Skeletal muscle satellite cell (primary cell): Measurements from ENCODE around the gene GMDS.

ENCODE experiments used
- H3K27me3 ChIP-seq: 2 replicates; pipeline ENCODE4 v1.7.0; 2013; ENCODE audit warnings: low read length; ENCODE audit not compliant: control insufficient read depth, insufficient read depth
- H3K36me3 ChIP-seq: 2 replicates; pipeline ENCODE4 v1.7.0; 2013; ENCODE audit warnings: mild to moderate bottlenecking, control low read depth, low read length; ENCODE audit not compliant: insufficient read depth
- H3K4me1 ChIP-seq: 2 replicates; pipeline ENCODE4 v1.7.0; 2013; ENCODE audit warnings: low read length; ENCODE audit not compliant: control insufficient read depth, insufficient read depth
- H3K4me2 ChIP-seq: 2 replicates; pipeline ENCODE4 v1.7.0; 2013; ENCODE audit warnings: mild to moderate bottlenecking, low read length
- H3K4me3 ChIP-seq: 2 replicates; pipeline ENCODE4 v1.7.0; 2013; ENCODE audit warnings: low read length
- H3K9ac ChIP-seq: 2 replicates; pipeline ENCODE4 v1.7.0; 2013; ENCODE audit warnings: mild to moderate bottlenecking, low read depth, low read length, moderate library complexity
- H3K9me3 ChIP-seq: replicated peaks from 2 replicates; pipeline ENCODE4 v1.7.0; 2013; ENCODE audit warnings: mild to moderate bottlenecking, control low read depth, low read length

GMDS gene

DNA sequence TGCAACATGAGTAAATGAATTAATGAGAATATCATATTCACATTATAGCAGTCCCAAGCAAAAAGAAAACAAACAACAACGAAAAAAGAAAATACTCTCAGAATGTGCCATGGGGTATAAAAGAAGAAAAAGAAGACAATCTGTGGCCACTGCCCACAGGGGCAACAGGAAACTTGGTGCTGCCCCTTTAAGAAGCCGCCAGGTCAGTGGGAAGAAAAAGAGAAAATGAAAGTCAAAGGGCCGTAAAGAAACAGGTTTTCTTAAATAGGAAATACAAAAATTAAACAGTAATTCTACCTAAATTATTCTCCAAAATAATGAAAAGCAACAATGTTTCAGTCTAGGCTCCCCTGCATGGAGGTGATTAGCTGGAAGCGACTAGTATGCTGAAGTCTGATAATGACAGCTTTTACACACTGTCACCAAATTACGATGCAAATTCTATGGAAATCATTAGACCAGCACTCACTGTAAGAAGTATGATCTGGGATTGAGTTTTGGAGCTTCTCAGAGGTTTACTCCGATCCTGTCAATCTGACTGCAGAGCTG is 23.6 kb downstream of the GMDS start:
- no peak overlapping the region for H3K4me3 ChIP-seq
- no peak overlapping the region for H3K9ac ChIP-seq
- no peaks in the 10 kb centered on the region for H3K36me3 ChIP-seq

DNA sequence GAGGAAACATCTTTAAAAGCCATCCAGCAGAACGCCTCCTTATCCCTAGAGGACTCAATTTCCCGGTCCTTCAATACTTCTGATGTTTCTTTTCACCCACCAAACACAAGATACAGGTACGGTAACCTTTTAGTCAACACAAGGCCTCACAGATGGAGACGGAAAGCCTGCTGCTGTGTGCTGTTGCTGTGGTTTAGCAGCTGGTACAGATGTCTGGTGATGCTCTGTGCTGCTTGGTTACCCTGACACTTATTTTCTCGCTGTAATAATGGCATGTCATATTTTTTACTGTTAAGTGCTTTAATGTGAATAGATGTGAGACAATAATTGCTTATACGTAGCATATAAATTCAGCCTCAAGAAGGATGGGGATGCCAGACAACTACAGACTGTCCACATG is 25.3 kb downstream of the GMDS start:
- H3K4me1 ChIP-seq = peaks cover 4% of the 10 kb centered on the region
- H3K36me3 ChIP-seq = no peaks in the 10 kb centered on the region
- H3K27me3 ChIP-seq = no peaks in the 10 kb centered on the region
- no peak overlapping the region for H3K9ac ChIP-seq
- H3K4me2 ChIP-seq = no peak overlapping the region
- no peaks in the 10 kb centered on the region for H3K9me3 ChIP-seq
- no peak overlapping the region for H3K4me3 ChIP-seq

More for the DNA sequence above, 23.6 kb downstream of the GMDS start:
- H3K9me3 ChIP-seq = no peaks in the 10 kb centered on the region
- H3K4me1 ChIP-seq = peaks cover 11% of the 10 kb centered on the region
- no peaks in the 10 kb centered on the region for H3K27me3 ChIP-seq
- H3K4me2 ChIP-seq = peak overlapping the region; percentile 49

DNA sequence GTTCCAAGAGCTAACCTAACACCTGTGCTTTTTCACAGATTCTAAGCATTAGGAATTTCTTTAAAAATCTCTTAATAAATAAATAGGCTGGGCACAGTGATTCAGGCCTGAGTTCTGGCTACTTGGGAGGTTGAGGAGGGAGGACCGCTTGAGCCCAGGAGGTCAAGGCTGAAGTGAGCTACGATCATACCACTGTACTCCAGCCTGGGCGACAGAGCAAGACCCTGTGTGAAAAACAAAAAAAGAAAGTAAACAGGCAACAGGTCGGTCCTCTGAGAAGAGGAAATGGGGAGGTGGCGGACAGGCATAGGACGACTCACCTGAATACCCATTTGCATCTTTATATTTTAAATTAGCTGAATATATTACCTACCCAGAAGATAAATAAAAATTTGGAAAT is 26.5 kb downstream of the GMDS start:
- peaks cover 5% of the 10 kb centered on the region for H3K4me1 ChIP-seq
- H3K36me3 ChIP-seq = no peaks in the 10 kb centered on the region
- no peak overlapping the region for H3K4me3 ChIP-seq
- H3K4me2 ChIP-seq = no peak overlapping the region
- no peaks in the 10 kb centered on the region for H3K9me3 ChIP-seq
- no peaks in the 10 kb centered on the region for H3K27me3 ChIP-seq
- no peak overlapping the region for H3K9ac ChIP-seq

DNA sequence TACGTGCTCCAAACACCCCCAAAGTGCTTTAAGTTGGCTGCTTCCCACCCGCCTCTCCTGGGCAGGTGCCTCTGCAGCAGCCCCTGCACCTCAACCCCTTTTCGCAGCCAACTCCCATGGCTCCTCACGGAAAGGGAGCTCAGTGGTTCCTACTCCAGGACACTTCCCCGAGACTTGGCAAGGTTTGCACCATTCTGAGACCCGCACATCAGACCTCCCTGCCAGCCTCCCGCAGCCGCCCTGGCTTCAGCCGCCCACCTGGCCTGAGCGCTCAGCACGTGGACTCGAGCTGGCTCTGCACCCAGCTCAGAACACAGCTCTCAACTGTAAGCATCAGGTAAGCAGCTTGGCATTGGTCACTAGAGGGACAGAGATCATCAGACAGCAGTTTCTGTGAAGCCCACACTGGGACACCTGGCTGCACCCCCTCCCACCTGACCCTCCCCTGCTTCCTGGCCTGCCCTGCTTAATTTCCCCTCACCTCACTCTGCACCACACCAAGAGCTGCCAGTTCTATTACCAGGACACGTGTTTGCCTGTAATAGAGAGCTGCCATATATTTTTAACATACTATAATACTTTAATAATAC is 28.5 kb downstream of the GMDS start:
- Histone ChIP-seq H3K36me3 (no peaks in the 10 kb centered on the region), H3K4me2 (no peak overlapping the region), H3K4me1 (peaks cover 5% of the 10 kb centered on the region), H3K9ac (no peak overlapping the region), H3K27me3 (no peaks in the 10 kb centered on the region), H3K4me3 (no peak overlapping the region), H3K9me3 (no peaks in the 10 kb centered on the region)

DNA sequence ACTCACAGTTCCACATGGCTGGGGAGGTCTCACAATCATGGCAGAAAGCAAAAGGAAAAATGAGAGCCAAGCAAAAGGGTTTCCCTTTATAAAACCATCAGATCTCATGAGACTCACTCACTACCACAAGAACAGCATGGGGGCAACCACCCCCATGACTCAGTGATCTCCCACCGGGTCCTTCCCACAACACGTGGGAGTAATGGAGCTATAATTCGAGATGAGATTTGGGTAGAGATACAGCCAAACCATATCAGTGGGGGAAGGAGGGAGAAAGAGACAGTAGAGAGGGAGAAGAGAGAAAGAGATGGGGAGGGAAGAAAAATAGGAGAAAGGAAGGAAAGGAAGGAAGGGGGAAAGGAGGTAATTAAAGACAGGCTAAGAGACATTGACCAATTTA is 30.1 kb downstream of the GMDS start:
- Histone ChIP-seq H3K36me3 (no peaks in the 10 kb centered on the region), H3K4me3 (no peak overlapping the region), H3K4me1 (peaks cover 5% of the 10 kb centered on the region), H3K27me3 (no peaks in the 10 kb centered on the region), H3K4me2 (no peak overlapping the region), H3K9me3 (no peaks in the 10 kb centered on the region), H3K9ac (no peak overlapping the region)

DNA sequence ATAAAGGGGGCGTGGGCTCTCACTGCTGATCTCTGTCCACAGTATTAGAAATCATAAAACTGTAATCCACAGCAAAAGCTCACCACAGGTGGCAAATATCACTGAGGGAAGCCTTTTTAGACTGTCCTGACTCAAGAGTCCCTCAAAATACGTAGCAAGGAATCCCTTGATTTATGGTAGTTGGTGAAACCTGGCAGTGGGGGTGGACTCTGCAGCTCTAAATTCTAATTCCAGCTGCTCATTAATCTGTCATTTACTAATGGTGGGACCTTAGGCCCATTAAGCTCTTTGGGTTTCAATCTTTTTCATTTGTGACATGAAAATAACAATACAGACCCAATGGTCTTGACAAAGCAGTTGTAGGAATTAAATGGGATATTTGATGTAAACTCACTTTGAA is 32.3 kb downstream of the GMDS start:
- H3K9ac ChIP-seq = no peak overlapping the region
- H3K36me3 ChIP-seq = no peaks in the 10 kb centered on the region
- no peaks in the 10 kb centered on the region for H3K27me3 ChIP-seq
- H3K9me3 ChIP-seq = no peaks in the 10 kb centered on the region
- no peak overlapping the region for H3K4me3 ChIP-seq
- H3K4me1 ChIP-seq = peaks cover 5% of the 10 kb centered on the region
- no peak overlapping the region for H3K4me2 ChIP-seq

DNA sequence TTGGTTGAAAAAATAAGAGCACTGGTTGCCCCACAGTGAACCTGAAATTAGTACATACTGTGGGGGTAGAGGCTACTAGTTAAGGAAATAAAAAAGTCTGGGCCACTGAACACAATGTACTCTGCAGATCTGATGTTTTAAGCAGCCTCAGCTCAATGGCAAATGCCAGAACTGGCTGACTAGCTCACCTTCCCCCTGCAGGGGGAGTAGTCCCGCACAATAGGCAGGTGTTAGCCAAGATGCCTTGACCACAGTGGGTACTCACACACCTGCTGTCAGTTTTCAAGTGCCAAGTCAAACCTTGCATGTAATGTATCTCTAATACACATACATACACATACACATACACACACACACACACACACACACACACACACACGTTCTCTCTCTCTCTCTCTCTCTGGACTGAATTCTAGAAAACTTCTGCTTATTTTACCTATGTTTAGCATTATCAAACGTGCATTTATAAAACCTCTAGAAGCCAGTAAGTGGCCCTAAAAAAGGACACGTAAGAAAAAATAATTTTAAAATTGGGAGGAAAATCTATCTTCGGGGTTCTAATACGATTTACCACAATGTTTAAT is 36.1 kb downstream of the GMDS start:
- H3K9ac ChIP-seq = no peak overlapping the region
- H3K4me3 ChIP-seq = no peak overlapping the region
- H3K27me3 ChIP-seq = no peaks in the 10 kb centered on the region
- no peak overlapping the region for H3K4me2 ChIP-seq
- H3K36me3 ChIP-seq = no peaks in the 10 kb centered on the region
- no peaks in the 10 kb centered on the region for H3K9me3 ChIP-seq
- H3K4me1 ChIP-seq = no peaks in the 10 kb centered on the region

DNA sequence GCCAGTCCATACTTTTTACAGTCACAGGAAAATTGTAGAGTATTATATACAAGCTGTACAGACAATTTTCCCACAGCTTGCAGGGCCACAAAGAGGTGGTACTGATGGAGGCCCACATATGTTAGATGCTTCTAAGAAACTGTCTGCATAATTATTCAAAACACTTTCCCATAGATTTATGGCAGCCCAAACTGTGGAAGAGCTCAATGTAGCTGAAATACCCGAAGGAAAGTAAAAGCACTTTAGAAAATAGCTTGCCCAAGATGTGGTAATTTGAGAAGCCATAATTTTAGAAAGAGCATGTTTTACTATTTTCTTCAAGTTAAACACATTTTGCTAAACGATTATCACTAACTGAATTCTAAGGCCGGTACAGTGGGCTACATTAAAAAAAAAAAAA is 36.9 kb downstream of the GMDS start:
- H3K9me3 ChIP-seq = no peaks in the 10 kb centered on the region
- H3K4me1 ChIP-seq = no peaks in the 10 kb centered on the region
- no peaks in the 10 kb centered on the region for H3K36me3 ChIP-seq
- H3K4me3 ChIP-seq = no peak overlapping the region
- H3K27me3 ChIP-seq = no peaks in the 10 kb centered on the region
- no peak overlapping the region for H3K4me2 ChIP-seq
- no peak overlapping the region for H3K9ac ChIP-seq

DNA sequence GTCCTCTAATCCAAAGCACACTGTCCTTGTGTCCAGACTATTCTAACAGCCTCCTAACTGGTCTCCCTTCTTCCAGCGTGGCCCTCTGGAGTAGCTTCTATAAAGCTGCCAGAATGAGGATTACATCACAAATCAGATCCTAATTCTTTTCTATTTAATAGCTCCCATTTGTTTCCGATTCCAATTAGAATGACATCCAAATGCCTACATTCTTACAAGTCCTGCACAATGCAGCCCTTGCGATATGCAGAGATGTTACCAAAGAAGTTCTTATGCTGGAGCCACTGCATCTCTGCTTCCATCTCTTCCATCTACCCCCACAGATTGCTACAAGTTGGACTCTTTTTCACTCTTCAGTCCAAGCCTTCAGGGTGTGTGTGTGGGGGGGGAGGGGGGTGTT is 40.0 kb downstream of the GMDS start:
- Histone ChIP-seq H3K4me3 (no peak overlapping the region), H3K4me2 (no peak overlapping the region), H3K27me3 (no peaks in the 10 kb centered on the region), H3K36me3 (no peaks in the 10 kb centered on the region), H3K4me1 (no peaks in the 10 kb centered on the region), H3K9me3 (no peaks in the 10 kb centered on the region), H3K9ac (no peak overlapping the region)

DNA sequence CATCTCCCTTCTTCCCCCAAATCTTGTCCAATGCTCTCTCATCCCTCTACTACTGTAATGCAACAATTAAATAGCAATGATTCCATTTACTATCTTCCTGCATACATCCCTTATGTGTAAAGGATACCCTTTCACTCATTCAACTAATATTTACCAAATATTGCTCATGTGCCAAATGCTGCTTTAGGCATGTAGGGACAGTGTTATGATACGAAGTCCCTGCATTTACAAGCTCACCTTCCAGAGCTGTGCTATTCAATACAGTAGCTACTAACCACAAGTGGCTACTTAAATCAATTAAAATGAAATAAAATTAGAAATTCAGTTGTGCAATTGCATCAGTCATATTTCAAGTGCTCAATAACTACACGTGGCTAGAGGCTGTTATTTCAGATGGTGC is 41.1 kb downstream of the GMDS start:
- H3K9me3 ChIP-seq = no peaks in the 10 kb centered on the region
- H3K4me2 ChIP-seq = no peak overlapping the region
- H3K4me1 ChIP-seq = no peaks in the 10 kb centered on the region
- H3K27me3 ChIP-seq = no peaks in the 10 kb centered on the region
- H3K4me3 ChIP-seq = no peak overlapping the region
- no peak overlapping the region for H3K9ac ChIP-seq
- H3K36me3 ChIP-seq = no peaks in the 10 kb centered on the region

DNA sequence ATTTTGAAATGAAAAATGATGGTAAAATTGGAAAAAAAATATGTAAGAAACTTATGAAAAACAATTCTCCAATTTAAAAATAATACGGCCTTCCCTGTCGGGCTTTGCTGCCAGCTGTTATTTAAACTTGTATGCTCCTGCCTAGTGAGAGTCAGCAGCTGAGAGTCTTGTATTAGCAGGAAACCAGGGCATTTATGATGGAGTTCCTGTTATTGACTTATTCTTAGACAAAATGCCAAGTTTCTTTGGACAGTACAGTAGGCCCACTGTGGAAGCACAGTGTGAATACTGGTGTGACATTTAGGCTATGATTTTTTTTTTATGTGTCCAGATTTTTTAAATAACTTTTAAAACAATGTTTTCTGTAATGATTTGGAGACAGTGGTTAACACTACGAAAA is 42.1 kb downstream of the GMDS start:
- Histone ChIP-seq H3K36me3 (no peaks in the 10 kb centered on the region), H3K27me3 (no peaks in the 10 kb centered on the region), H3K9me3 (no peaks in the 10 kb centered on the region), H3K4me3 (no peak overlapping the region), H3K4me1 (no peaks in the 10 kb centered on the region), H3K4me2 (no peak overlapping the region), H3K9ac (no peak overlapping the region)

DNA sequence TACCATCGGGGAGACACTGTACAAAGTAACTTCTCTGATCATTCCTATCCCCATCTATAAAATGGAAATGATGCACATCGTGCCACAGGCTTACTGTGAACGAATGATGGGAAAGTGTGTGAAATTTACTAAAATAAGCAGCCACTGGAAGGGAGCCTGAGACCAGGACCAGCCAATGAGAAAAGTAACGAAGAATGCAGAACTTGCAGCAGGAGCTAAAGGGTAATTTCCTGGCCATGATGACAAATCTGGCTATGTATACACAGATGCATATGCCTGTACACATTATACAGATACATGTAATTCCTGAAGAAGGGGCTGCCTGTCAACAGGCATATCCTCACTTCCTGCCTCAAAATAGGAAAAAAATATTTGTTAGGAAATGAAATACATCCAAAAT is 47.4 kb downstream of the GMDS start:
- Histone ChIP-seq H3K27me3 (no peaks in the 10 kb centered on the region), H3K4me3 (no peak overlapping the region), H3K36me3 (no peaks in the 10 kb centered on the region), H3K4me2 (no peak overlapping the region), H3K4me1 (no peaks in the 10 kb centered on the region), H3K9ac (no peak overlapping the region), H3K9me3 (no peaks in the 10 kb centered on the region)
